Amniotic stem cell (primary cell): ENCODE data around the gene ZNF101.

Experiments used
- DNase-seq: peaks from one replicate; lab custom pipeline; 2025; lab: John Stamatoyannopoulos, UW

The ZNF101 gene

DNA sequence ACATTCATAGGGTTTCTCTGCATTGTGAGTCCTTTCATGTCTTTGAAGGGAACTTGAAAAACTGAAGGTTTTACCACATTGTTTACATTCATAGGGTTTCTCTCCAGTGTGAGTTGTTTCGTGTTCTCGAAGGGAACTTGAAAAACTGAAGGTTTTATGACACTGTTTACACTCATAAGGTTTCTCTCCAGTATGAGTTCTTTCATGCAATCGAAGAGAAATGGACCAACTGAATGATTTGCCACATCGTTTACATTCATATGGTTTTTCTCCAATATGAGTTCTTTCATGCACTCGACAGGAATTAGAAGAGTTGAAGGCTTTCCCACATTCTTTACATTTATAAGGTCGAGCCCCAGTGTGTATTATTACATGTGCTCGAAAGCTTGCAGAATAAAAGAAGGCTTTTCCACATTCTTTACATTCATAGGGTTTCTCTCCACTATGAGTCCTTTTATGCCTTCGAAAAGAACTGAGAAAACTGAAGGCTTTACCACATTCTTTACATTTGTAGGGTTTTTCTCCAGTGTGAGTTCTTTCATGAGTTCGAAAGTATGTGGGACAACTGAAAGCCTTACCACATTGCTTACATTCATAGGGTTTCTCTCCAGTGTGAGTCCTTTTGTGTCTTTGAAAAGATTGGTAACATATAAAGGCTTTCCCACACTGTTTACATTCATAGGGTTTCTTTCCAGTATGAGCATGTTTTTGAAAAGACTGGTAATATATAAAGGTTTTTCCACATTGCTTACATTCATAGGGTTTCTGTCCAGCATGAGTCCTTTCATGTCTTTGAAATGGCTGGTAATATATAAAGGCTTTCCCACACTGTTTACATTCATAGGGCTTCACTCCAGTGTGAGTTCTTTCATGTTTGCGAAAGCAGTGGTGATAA, 43.5 kb downstream of the ZNF101 start:
- no peak for DNase-seq

DNA sequence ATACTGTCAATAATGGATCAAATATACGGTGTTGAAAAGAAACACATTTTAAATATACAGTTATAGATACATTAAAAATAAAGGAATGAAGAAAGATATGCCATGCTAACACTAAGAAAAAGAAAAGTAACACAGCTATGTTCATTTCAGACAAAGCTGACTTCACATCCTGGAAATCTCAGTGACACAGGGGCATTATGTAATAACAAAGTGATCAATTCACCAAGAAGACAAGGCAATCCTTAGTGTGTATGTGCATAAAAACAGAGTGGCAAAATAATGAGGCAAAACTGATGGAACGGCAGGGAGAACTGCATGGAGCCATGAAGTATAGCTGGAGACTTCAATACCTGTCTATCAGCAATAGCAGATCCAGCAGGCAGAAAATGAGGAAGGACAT, 51.2 kb downstream of the ZNF101 start:
- DNase-seq = no peak

DNA sequence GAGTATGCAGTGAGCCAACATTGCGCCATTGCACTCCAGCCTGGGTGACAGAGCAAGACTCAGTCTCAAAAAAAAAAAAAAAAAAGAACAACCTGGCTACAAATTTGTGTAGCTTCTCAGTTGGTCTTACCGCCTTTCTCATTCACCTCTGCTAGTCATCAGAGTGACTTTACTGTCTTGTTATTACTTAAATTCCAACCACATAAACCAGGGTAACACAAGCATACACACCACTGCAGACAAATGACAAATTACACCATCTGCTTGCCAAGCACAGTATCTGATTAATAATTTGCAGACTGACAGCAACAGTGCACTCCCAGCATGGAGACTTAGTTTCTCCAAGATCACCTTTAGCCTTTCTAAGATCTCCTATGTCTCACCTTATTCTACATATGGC, 53.3 kb downstream of the ZNF101 start:
- DNase-seq = no peak

DNA sequence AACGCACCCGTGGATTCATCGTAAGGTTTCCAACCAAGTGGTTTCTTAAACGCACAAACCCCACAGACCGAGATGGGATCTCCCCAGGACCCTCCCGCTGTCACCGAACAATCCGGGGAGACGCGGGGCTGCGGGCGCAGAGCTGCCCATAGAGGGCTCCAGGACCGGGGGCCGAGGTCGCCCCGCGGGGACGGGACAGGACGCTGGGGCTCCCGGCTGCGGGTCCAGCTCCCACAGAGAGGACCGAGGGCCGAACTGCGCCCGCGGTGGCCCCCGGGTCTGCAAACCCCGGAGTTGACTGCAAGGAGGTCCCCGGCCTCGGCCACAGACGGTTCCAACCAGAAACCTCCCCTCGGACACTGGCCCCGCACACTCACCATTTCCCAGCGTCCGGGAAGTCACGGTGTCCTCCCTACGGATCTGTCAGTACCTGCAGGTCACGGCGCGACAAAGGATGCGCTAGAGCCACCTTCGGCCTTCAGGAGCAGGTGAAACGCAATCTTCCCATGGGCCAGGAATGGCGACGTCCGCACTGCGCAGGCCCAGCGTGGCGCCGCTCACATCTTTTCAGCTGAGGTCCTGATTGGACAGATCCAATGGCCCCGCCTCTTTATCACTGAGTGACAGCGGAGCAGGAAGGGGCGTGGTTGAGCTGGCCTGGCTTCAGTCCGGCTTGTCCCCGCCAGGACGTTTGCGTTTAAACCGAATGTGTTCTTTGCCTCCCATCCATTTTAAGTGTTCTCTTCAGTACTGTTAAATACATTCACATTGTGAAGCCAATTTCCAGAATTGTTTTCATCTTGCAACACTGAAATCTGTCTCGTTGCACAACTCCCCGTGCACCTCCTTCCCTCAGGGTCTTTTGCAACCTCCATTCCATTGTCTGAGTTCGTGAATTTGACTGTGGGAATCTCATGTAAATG, 64.2 kb downstream of the ZNF101 start, which contains the start of gene ZNF14:
Gene ZNF14, minus strand, starts transcription at position 534 of the 923 bp plus-strand sequence. Its CDS starts 154 bp downstream, at position 380.
- DNase-seq = peak; percentile 70
